Endothelial cell of umbilical vein (primary cell): ENCODE results near the gene PERM1. TPM values are rescaled to one million over a fixed set of nuclear protein-coding genes. Genes with fewer than 3 reads are reported as not detected.

Experiments used
- BruUV-seq: library from RNA; stranded (reverse); fragments of 400-500 nt; replicated peaks from 2 replicates; lab custom pipeline; 2021; lab: Mats Ljungman, UMichigan
- CTCF ChIA-PET: fragments of 300-600, 350-600 bp; sonication (Branson Sonifier 250); formaldehyde crosslinking; loops from one replicate; lab custom pipeline; 2021; ENCODE audit warnings: antibody characterized with exemption, inconsistent platforms; lab: Charles Lee
- POLR2A ChIA-PET: fragments of 300-600, 350-600 bp; sonication (Branson Sonifier 250); formaldehyde crosslinking; loops from one replicate; lab custom pipeline; 2021; ENCODE audit warnings: antibody characterized with exemption, inconsistent platforms; lab: Charles Lee
- DNase-seq: peaks from one replicate; pipeline ENCODE4 v3.0.0-alpha.2; 2011; ENCODE audit warnings: low read depth, low spot score
- FAIRE-seq: peaks from 2 replicates; lab custom pipeline; 2011; peaks lifted over from hg19 to GRCh38; lab: Jason Lieb, UNC
- H2AFZ ChIP-seq: 2 replicates; pipeline ENCODE4 v1.6.0; 2012; ENCODE audit warnings: low read depth, low read length, control low read depth, inconsistent platforms
- H3K27ac ChIP-seq: 2 replicates; pipeline ENCODE4 v1.5.1; 2011; ENCODE audit warnings: low read depth, mild to moderate bottlenecking, control low read depth, low read length, moderate library complexity; ENCODE audit not compliant: insufficient read depth
- H3K27me3 ChIP-seq, 2 experiments: 2 replicates each; pipeline versions ENCODE4 v1.6.0 to v1.6.1; 2011; ENCODE audit warnings: low read length in 2 of 2, mixed read lengths in 1 of 2; ENCODE audit not compliant: control insufficient read depth in 2 of 2, insufficient read depth in 2 of 2
- H3K36me3 ChIP-seq, 2 experiments: 2 replicates in 1 of 2; 3 replicates in 1 of 2; pipeline ENCODE4 v1.5.1; 2011; ENCODE audit warnings: low read length in 2 of 2, mild to moderate bottlenecking in 1 of 2, moderate library complexity in 1 of 2; ENCODE audit not compliant: control insufficient read depth in 2 of 2, insufficient read depth in 2 of 2; ENCODE audit errors: extremely low read depth in 1 of 2
- H3K4me1 ChIP-seq: 3 replicates; pipeline ENCODE4 v1.5.1; 2011; ENCODE audit warnings: mild to moderate bottlenecking, low read length; ENCODE audit not compliant: control insufficient read depth, insufficient read depth; ENCODE audit errors: extremely low read depth
- H3K4me2 ChIP-seq: 2 replicates; pipeline ENCODE4 v1.6.1; 2011; ENCODE audit warnings: low read length, control low read depth, mixed read lengths; ENCODE audit not compliant: insufficient read depth
- H3K4me3 ChIP-seq, 3 experiments: fragments of 200-600 bp in 1 of 3; sonication (generic), shearing (Covaris generic) in 1 of 3; replicated peaks in 1 of 3; 2 replicates each; pipeline ENCODE4 v1.5.1; 2011 to 2016; ENCODE audit warnings: control low read depth in 3 of 3, low read length in 3 of 3, mild to moderate bottlenecking in 2 of 3, inconsistent platforms in 1 of 3, low read depth in 1 of 3, moderate library complexity in 1 of 3; ENCODE audit not compliant: insufficient read depth in 1 of 3
- H3K79me2 ChIP-seq: 2 replicates; pipeline ENCODE4 v1.6.0; 2012; ENCODE audit warnings: low read length, inconsistent platforms; ENCODE audit not compliant: control insufficient read depth, insufficient read depth
- H3K9ac ChIP-seq: replicated peaks from 2 replicates; pipeline ENCODE3; 2011; ENCODE audit warnings: low read length, control low read depth; ENCODE audit not compliant: insufficient read depth; ENCODE audit errors: extremely low read depth
- H3K9me1 ChIP-seq: replicated peaks from 3 replicates; pipeline ENCODE4 v1.6.0; 2011; ENCODE audit warnings: mild to moderate bottlenecking, low read length; ENCODE audit not compliant: control insufficient read depth, insufficient read depth; ENCODE audit errors: extremely low read depth
- H3K9me3 ChIP-seq: replicated peaks from 2 replicates; pipeline ENCODE4 v1.5.1; 2012; ENCODE audit warnings: low read length, inconsistent platforms; ENCODE audit not compliant: control insufficient read depth, insufficient read depth
- H4K20me1 ChIP-seq: replicated peaks from 2 replicates; pipeline ENCODE3; 2011; ENCODE audit warnings: mild to moderate bottlenecking, low read length; ENCODE audit not compliant: control insufficient read depth, insufficient read depth; ENCODE audit errors: extremely low read depth
- CTCF ChIP-seq, 2 donors: IDR thresholded peaks; 1 replicate in 1 of 2; 2 replicates in 1 of 2; pipeline ENCODE4 v1.5.1; 2011; ENCODE audit warnings: low read length in 2 of 2, mild to moderate bottlenecking in 2 of 2, moderate library complexity in 2 of 2, control low read depth in 1 of 2, inconsistent platforms in 1 of 2, low read depth in 1 of 2; ENCODE audit not compliant: insufficient read depth in 1 of 2; ENCODE audit errors: extremely low read depth in 1 of 2
- POLR2AphosphoS5 ChIP-seq: IDR thresholded peaks from 2 replicates; pipeline ENCODE4 v1.6.1; 2012; ENCODE audit warnings: low read depth, mild to moderate bottlenecking, control low read depth, low read length, moderate library complexity; ENCODE audit not compliant: insufficient read depth
- dilution Hi-C: fragments of 300-500 bp; cut with MboI; formaldehyde crosslinking; loops from one replicate; pipeline ENCODE4 v1.15.0; 2019; ENCODE audit warnings: low sequenced_read_pairs; ENCODE audit not compliant: extremely low pct_ligation_motif_present
- intact Hi-C: fragments of 100-400 bp; cut with micrococcal nuclease; formaldehyde crosslinking; loops from one replicate; pipeline ENCODE4 v1.10.0; 2022
- polyA plus RNA-seq, 4 experiments: library from polyadenylated mRNA; depleted of rRNA in 3 of 4; stranded (reverse) in 3 of 4; unstranded in 1 of 4; fragments of >200 nt; gene quantifications; 2 replicates each; pipeline versions ENCODE4 v1.2.1 to v1.2.3, GENCODE V29; 2011 to 2012; ENCODE audit warnings: missing spikeins in 1 of 4
- total RNA-seq: library from RNA; stranded (reverse); gene quantifications from 2 replicates; pipeline ENCODE4 v1.2.3, GENCODE V29; 2021

The PERM1 gene
- total and polyA plus RNA-seq, 2 donors (not counting 3 experiments of a cell fraction or from before 2014, with no cell fraction given): not detected

DNA sequence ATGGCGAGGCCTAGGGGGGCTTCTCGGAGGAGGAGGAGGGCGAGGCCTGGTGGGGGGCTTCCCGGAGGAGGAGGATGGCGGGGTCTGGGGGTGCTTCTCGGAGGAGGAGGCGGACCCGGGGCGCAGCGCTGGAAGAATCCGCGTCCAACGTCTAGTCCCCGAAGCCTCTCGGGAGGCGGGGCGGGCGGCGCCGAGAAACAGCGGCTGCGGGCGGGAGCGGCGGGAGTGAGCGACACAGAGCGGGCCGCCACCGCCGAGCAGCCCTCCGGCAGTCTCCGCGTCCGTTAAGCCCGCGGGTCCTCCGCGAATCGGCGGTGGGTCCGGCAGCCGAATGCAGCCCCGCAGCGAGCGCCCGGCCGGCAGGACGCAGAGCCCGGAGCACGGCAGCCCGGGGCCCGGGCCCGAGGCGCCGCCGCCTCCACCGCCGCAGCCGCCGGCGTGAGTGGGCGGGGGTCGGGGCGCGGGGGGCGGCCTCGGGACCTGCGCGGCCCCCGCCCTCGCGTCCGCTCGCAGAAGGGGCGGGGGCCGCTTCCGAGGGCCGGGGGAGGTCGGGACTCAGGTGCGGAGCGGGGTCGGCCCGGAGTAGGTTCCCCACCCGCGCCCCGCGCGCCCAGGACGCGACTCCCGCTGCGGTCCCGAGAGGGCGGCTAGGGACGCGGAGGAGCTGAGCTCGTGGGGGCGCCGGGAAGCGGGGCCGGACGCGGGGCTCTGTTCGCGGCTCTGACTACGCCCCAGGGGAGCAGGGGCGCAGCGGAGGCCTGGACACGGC lies 21.3 kb downstream of the PERM1 start, which contains the start of gene KLHL17:
Gene KLHL17 (plus strand): TSS at position 222 of the 769 bp plus-strand sequence. CDS start 110 bp downstream, at position 332.
- Histone ChIP-seq H3K27ac (no peak within 1 kb of the TSS), H3K79me2 (peaks cover 18% of the 10 kb centered on the region), H3K27me3 (no peaks in the 10 kb centered on the region), H4K20me1 (no peaks in the 10 kb centered on the region), H3K9me1 (no peaks in the 10 kb centered on the region), H3K4me1 (peaks cover 5% of the 10 kb centered on the region), H3K4me3 (peak within 1 kb of the TSS; percentile 44 to 68 (median 45)), H3K9ac (peak within 1 kb of the TSS; percentile 14), H3K4me2 (no peak within 1 kb of the TSS), H2AFZ (peak within 1 kb of the TSS; percentile 46), H3K36me3 (peaks cover 0 to 11% of the 10 kb centered on the region in 2 experiments), H3K9me3 (no peaks in the 10 kb centered on the region)
- POLR2A ChIA-PET: no interaction called here
- intact Hi-C loops (loop anchor here (2.0 kb wide), 1 partner anchor 20 kb away; no protein-coding TSS in a partner anchor), dilution Hi-C loops (no loop called here)
- BruUV-seq: no TSS peak
- no peak for TF ChIP-seq CTCF (IDR thresholded peaks at IDR 0.05; ENCODE audit: extremely low read depth in 1 of 2, insufficient read depth in 1 of 2, low read depth in 1 of 2, low read length in 2 of 2)
- TF ChIP-seq POLR2AphosphoS5: peak; percentile 70
- peak; percentile 43 for DNase-seq
- CTCF ChIA-PET: interaction anchor here (1.8 kb wide), 1 partner anchor 56 kb away, joined by 4 read pairs; no protein-coding TSS in a partner anchor
- peak; percentile 61 for FAIRE-seq
